HG03378 (cell line): ENCODE results near the gene RNF182.
"Not testable (repeated sequence)": the region's sequence is repeated elsewhere in the genome, so short reads cannot be mapped to it uniquely, and the experiment has no call there.

ENCODE experiments used
- ATAC-seq: cut with Tn5 transposase; IDR thresholded peaks from one replicate; pipeline ENCODE4 v1.9.1; 2021; ENCODE audit warnings: mild to moderate bottlenecking, moderate library complexity; ENCODE audit not compliant: unreplicated experiment

RNF182 gene

GRCh38 chr6:13952101-13952500 is 27.3 kb downstream of the RNF182 start:
- ATAC-seq: no peak

GRCh38 chr6:13953061-13953705 is 28.4 kb downstream of the RNF182 start:
- ATAC-seq: no peak

- no peak for ATAC-seq
Measured at GRCh38 chr6:13965582-13966127, 40.9 kb downstream of the RNF182 start.

- ATAC-seq: no peak
Measured at GRCh38 chr6:13971303-13971702, 46.6 kb downstream of the RNF182 start.

GRCh38 chr6:13972602-13973001 is 47.9 kb downstream of the RNF182 start:
- not testable (repeated sequence) for ATAC-seq

- not testable (repeated sequence) for ATAC-seq
Measured at GRCh38 chr6:13973422-13973821, 48.7 kb downstream of the RNF182 start.

- ATAC-seq: no peak
Measured at GRCh38 chr6:13978102-13978640, 53.4 kb downstream of the RNF182 start.

- no peak for ATAC-seq
Measured at GRCh38 chr6:13978787-13979186, 54.0 kb downstream of the RNF182 start.

- ATAC-seq: no peak
Measured at GRCh38 chr6:13979284-13980171, 54.8 kb downstream of the RNF182 start.

GRCh38 chr6:13980534-13980933 is 55.8 kb downstream of the RNF182 start:
- no peak for ATAC-seq

GRCh38 chr6:13985663-13986325 is 61.0 kb downstream of the RNF182 start:
- no peak for ATAC-seq

- ATAC-seq: no peak
Measured at GRCh38 chr6:13986700-13987399, 62.1 kb downstream of the RNF182 start.

GRCh38 chr6:13987400-13987865 is 62.7 kb downstream of the RNF182 start:
- no peak for ATAC-seq

- ATAC-seq: no peak
Measured at GRCh38 chr6:13988049-13988738, 63.4 kb downstream of the RNF182 start.

- ATAC-seq: no peak
Measured at GRCh38 chr6:13988908-13989307, 64.2 kb downstream of the RNF182 start.

- no peak for ATAC-seq
Measured at GRCh38 chr6:13989496-13990144, 64.9 kb downstream of the RNF182 start.

GRCh38 chr6:13990796-13991195 is 66.0 kb downstream of the RNF182 start:
- no peak for ATAC-seq

GRCh38 chr6:13991393-13991792 is 66.6 kb downstream of the RNF182 start:
- ATAC-seq: no peak

- ATAC-seq: no peak
Measured at GRCh38 chr6:13992417-13993055, 67.8 kb downstream of the RNF182 start.
